Measurements from ENCODE around the gene VEGFB.
A peak's percentile ranks its signal among the peaks of the same experiment; 100 is the strongest.

VEGFB gene

GRCh38 chr11:64284962-64285884 lies 50.8 kb downstream of the VEGFB start, which contains the start of gene GPR137:
TSS of gene GPR137 (plus strand) at chr11:64285848. CDS start at chr11:64286525, 677 bp downstream.
- peak; percentile 77 for DNase-seq

GRCh38 chr11:64285885-64286800 lies 51.8 kb downstream of the VEGFB start:
- DNase-seq: peak; percentile 37

- no peak for DNase-seq
Observed at GRCh38 chr11:64286801-64287159, 52.4 kb downstream of the VEGFB start.

- DNase-seq: no peak
Observed at GRCh38 chr11:64287676-64288352, 53.4 kb downstream of the VEGFB start.

- DNase-seq: no peak
Observed at GRCh38 chr11:64288353-64288750, 54.0 kb downstream of the VEGFB start.
